Measurements from ENCODE around the gene ENTPD6.

Gene ENTPD6

DNA sequence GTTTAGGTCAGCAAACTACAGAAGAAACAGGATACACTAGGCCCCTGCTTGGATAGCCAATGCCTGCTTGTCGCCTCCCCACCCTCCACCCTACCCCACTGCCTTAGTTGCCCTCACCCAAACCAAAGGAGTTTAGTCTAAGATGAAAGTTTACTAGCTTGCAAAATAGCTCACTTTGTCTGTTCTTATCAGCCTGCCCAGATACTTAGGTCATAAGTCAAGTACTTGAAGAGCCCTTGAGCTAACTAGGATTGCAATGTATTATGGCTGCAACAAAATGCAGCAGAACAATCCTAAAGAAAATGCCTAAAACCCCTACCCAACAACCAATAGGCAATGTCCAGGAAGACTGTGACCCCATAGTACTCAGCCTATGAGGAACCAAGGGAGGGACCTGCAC, 7.3 kb upstream of the ENTPD6 start:
- DNase-seq (ENCODE audit: low spot score): no peak

GRCh38 chr20:25191051-25191450, 4.5 kb upstream of the ENTPD6 start:
- no peak for DNase-seq (ENCODE audit: low spot score)

- DNase-seq (ENCODE audit: low spot score): no peak
These were observed 3.8 kb upstream of the ENTPD6 start for GRCh38 chr20:25191689-25192088.

DNA sequence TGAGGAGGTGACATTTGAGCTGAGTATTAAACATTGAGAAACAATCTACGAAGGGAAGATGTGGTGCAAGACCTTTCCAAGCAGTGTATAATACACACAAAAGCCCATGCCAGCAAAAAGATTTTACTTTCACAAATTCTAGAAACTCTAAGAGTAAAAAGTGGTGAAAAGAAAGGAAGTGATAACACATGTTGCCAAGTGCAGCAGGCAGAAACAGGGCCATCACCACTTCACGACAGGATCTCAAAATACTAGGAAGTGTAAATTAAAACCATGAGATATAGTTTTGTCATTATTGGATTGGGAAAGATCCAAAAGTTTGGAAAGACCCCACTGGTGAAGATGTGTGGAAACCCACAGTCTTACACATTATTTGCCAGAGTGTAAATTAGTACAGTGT, 1.7 kb upstream of the ENTPD6 start:
- DNase-seq (ENCODE audit: low spot score): no peak

DNA sequence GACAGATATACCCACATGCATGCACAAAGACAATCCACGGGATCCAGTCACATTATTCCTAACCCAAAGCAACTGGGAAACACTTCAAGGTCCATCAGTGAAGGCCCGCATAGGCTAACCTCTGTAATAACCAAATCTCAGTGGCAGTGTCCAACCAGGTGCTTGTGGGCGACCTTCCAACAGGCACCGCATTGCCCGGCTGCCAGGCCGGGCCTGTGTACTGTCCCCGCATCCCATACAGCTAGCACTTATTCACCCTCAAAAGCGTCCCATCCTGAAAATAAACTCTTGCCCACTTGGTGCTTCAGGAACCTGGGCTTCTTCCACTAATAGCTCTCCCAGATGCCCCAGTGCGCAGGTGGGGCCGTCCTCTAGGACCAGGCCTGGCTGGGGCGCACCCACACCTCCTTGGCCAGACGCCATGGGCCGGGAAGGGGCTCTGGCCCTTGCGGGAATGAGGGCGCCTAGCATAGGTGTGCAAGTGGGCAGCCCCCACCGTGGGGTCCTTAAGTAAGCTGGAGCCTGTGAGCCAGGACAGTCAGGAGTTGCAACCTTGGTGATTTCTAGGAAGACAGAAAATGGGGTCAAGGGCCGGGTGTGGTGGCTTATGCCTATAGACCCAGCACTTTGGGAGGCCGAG, 1.1 kb upstream of the ENTPD6 start:
- no peak for DNase-seq (ENCODE audit: low spot score)

DNA sequence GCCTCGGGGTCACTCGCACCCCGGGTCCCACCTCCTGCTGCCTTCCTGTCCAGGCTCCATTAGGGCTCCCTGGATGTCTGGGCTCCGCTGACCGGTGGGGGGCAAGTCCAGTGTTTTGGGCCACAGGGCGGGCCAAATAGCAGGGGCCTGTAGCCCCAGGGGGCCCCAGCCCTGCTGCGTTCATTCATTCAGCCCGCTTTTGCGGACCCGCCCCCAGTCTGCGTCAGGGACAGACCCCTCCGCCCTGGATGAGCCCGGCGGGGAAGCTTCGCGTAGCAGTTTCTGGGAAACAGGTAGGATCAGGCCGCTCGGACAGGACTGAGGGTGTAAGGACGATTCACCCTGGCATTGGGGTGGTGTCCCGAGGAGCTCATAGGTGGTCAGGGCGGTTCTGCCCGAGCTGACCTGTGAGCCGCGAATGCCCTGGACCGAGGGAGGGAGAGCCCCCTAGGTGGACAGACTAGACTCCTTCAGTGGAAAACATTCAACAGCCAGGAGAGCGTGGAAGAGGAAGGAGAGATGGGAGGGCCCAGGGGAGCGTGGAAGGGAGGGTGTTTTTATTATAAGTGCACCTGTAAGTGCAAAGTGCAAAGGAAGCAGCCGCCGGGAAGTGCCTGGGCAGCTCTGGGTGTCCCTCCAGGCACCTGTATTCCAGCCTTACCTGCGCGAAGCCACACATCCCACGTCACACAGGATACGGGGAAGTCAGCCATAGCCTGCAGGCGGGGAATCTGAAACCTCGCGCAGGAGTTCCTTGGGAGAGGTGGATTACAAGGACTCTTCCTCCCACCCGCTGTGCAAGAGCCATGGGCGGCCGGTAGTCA, 662 bp downstream of the ENTPD6 start:
- DNase-seq (ENCODE audit: low spot score): peak; percentile 12

GRCh38 chr20:25196786-25197120, 1.2 kb downstream of the ENTPD6 start:
- no peak for DNase-seq (ENCODE audit: low spot score)

GRCh38 chr20:25197183-25197869, 1.8 kb downstream of the ENTPD6 start:
- peak; percentile 17 for DNase-seq (ENCODE audit: low spot score)

GRCh38 chr20:25197870-25198190, 2.3 kb downstream of the ENTPD6 start:
- DNase-seq (ENCODE audit: low spot score): no peak

- DNase-seq (ENCODE audit: low spot score): no peak
These were observed 3.3 kb downstream of the ENTPD6 start for GRCh38 chr20:25198663-25199383.

- DNase-seq (ENCODE audit: low spot score): no peak
These were observed 4.2 kb downstream of the ENTPD6 start for GRCh38 chr20:25199473-25200260.

DNA sequence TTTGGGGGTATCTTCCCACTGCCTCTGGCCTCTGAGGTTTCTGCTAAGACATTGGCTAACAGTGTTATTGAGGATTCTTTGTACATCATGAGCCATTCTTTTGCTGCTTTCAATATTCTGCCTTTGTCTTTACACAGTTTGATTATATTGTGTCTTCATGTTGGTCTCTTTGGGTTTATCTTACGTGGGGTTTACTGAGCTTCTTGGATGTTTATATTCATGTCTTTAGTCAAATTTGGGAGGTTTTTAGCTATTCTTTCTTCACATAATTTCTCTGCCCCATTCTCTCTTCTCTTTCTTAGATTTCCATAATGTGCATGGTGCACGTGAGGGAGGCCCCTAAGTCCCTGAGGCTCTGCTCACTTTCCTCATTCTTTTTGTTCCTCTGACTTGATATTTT, 7.6 kb downstream of the ENTPD6 start:
- no peak for DNase-seq (ENCODE audit: low spot score)

DNA sequence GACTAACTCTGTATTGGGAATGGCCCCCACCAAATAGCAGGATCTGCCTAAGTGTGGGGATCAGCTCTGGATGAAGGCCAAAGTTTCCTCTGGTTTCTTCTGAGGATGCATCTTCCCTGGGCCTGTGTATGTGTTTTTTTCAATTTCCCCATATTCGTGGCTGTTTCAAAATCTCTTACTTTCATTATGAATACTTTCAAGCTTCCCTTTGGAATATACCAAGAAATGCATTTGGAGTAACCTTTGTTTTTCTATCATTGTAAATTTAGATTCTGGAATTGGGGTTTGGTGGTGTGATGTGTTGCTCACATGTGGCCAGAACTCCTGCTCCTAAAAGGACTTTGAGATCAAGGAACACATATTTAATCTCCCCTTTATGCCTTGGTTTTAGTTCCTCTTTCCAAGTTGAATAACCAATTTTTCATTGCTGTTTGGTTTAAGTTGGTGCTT, 8.4 kb downstream of the ENTPD6 start:
- no peak for DNase-seq (ENCODE audit: low spot score)

DNA sequence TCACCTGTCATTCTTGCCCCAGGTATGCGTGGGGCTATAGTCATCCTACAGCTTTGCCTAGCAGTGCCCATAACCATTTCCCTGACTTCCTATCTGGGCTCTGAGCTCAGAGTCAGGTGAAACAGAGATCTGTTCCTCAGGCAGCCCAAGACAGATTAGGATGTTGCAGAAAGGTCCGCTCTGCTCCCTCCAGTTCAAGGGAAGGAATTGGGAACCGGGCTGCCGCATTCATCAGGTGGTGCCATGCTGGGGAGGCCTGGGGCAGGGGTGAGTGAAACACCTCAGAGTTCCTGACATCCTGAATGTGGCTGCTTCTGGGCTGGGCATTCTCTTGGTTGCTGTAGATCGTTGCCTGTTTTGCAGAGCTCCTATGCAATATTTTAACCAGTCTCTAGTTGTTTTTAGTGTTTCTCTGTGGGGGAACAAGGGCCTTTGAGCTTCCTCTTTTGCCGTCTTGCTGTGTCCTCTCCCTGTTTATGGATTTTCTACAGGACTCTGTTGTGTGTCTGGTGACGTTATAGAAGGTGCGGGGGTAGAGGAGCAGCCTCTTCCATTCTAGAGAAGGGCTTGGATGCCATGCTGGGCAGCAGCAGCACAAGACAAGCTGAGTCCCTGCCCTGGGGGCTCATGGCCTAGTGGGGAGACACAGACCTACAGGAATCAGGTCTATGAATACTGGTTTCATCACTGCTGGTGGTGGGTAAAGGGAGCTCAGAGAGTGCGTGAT, 9.2 kb downstream of the ENTPD6 start:
- DNase-seq (ENCODE audit: low spot score): no peak

DNA sequence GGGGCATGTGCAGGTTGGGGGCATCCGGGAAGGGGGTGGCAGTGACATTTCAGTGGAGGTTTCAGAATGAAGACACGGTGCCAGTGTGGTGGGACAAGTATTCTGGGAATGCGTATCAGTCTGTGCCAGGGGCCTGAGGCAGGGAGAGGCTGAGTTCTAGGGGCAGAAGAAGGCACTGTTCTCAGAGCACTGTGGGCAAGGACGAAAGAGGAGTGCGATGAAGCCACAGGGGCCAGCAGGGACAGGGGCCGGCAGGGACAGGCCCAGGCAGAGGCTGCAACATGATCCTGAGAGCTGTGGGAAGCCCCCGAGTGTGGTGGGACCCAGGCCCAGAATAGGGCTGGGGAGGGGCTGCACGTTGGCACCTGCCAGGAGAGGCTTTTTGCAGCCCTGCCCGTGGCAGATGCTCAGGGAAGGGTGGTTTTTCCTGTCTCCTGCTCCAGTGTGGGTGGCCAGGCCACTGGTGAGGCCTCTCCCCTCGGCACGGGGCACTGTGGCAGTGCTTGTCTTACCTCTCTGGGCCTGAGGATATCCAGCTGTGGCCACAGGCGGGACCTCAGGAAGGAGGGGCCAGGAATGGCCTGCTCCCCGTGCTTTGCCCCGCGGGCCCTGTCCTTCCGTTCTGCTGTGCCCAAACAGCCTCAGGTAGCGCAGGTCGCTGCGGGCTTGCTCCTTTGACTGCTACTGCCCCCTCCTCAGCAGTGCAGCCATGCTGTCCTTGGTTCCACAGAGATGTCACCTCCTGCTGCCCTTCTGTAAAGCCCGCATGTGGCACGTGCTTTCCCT, 10.0 kb downstream of the ENTPD6 start:
- no peak for DNase-seq (ENCODE audit: low spot score)

GRCh38 chr20:25206063-25206403, 10.5 kb downstream of the ENTPD6 start:
- no peak for DNase-seq (ENCODE audit: low spot score)

GRCh38 chr20:25206548-25206947, 11.0 kb downstream of the ENTPD6 start:
- DNase-seq (ENCODE audit: low spot score): no peak

DNA sequence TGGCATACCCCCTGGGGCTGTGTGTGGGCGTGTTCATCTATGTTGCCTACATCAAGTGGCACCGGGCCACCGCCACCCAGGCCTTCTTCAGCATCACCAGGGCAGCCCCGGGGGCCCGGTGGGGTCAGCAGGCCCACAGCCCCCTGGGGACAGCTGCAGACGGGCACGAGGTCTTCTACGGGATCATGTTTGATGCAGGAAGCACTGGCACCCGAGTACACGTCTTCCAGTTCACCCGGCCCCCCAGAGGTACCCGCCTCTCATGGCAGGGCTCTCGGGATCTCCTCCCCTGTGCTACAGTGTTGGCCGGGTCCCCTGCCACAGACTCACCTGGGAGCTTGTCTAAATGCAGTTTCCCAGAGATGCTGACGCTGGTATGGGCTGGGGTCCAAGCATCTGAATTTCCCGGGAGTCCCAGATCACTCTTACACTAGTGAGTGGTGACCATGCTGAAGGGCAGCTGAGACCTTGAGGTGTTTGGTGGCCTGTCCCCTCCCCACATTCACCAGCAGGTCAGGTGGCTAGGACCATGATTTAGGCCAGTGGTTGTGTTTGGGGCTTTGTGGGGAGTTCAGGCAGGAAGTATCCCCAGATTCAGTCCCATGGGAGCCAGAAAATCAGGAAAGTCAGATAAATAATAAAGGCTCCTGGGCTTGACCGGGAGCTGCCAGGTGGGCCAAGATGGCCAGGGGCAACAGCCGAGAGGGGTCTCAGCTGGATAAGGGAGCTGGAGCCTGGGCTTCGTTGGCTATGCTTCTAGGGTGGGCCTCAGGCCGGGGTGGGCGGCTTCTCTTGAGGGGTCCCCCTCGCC, 11.8 kb downstream of the ENTPD6 start:
- no peak for DNase-seq (ENCODE audit: low spot score)

- DNase-seq (ENCODE audit: low spot score): no peak
These were observed 12.5 kb downstream of the ENTPD6 start for GRCh38 chr20:25207960-25208534.
